NCI-H1694 treated with DMSO at 0.1 percent for 48 hours (cell line): ENCODE results near the gene SP140.
"Not testable (repeated sequence)": the region's sequence is repeated elsewhere in the genome, so short reads cannot be mapped to it uniquely, and the experiment has no call there.

Experiments
- DNase-seq: peaks from one replicate; lab custom pipeline; 2025; lab: John Stamatoyannopoulos, UW

The SP140 gene

DNA sequence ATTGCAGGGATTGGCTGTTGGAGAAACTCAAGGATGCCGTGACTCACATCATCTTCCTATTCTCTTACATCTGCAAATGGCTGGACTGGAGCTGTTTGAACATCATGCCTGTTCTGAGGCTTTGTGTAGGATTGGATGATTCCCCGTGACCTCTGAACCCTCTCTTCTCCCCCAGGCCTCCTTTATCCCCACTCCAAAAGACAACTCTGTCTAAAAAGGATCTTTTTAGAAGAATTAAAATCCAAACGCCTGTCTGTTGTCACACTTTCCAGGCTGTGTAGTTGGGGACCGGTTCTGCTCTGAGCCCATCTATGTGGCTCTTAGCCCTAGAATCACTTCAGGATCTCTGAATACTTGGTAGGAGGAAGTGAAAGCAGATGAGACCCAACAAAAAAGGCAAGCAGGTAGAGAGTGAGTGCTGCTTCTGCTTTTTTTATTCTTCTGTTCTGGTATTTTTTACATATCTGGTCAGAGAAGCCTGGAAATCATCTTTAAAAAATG is 565 bp downstream of the SP140 start:
- no peak for DNase-seq

DNA sequence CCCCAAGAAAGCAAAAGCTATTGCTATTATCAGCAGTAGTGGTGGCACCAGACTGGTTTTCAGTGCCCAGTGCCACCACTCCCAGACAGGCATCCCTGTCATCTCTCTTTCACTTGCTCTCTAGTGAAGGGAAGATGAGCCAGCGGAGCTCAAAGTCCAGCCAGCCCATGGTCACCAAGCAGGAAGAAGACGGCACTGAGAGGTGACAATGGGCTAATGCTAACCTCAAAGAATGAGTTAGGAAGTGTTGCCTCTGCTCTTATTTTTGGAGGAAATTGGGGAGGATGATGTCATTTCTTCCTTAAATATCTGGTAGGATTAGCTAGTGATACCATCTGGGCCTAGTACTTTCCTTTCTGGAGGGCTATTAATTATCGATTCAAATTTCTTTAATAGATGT is 1.7 kb downstream of the SP140 start:
- no peak for DNase-seq

- no peak for DNase-seq
Observed at GRCh38 chr2:230230087-230230486, 4.6 kb downstream of the SP140 start.

- no peak for DNase-seq
Observed at GRCh38 chr2:230230496-230231200, 5.1 kb downstream of the SP140 start.

GRCh38 chr2:230231251-230231650 is 5.7 kb downstream of the SP140 start:
- DNase-seq, result no peak

- no peak for DNase-seq
Observed at GRCh38 chr2:230234122-230234722, 8.7 kb downstream of the SP140 start.

- no peak for DNase-seq
Observed at GRCh38 chr2:230234845-230235244, 9.3 kb downstream of the SP140 start.

DNA sequence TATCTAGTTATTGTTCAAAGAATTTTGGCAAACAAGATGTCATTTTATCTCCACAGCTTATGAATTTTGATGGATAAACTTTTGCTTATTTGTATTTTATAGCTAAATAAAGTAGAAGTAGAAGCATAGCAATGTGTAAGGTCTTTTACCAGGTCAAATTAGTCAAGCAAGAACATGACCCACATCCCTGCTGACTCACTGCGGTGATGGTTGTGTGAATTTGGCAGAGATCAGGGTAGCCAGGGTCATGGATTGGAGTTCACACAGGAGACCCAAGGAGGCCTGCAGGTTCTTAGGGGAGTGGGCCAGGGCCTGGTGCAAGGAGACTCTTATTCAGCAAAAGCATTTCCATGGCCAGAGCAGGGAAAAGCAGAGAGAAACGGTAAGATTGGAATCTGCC is 18.7 kb downstream of the SP140 start:
- DNase-seq, result no peak

GRCh38 chr2:230246206-230246605 is 20.7 kb downstream of the SP140 start:
- DNase-seq, result no peak

DNA sequence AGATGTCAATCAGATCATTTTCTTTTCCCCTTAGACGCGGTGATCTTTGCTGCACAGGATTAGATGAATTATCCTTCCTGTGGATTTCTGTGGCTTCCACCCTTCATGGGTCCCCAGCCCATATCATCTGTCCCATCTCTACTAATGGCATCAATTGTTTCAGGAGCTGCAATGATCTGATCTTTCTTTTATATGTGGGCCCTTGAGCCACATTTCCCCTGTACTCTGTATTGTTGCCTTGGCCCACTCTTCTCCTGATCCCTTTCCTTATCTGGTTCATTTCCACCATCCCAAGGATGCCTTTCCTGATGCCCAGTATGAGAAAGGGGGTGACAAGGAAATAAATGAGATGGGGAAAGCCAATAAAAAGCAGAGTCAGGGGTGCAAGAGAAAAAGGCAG is 24.7 kb downstream of the SP140 start:
- DNase-seq, result no peak

DNA sequence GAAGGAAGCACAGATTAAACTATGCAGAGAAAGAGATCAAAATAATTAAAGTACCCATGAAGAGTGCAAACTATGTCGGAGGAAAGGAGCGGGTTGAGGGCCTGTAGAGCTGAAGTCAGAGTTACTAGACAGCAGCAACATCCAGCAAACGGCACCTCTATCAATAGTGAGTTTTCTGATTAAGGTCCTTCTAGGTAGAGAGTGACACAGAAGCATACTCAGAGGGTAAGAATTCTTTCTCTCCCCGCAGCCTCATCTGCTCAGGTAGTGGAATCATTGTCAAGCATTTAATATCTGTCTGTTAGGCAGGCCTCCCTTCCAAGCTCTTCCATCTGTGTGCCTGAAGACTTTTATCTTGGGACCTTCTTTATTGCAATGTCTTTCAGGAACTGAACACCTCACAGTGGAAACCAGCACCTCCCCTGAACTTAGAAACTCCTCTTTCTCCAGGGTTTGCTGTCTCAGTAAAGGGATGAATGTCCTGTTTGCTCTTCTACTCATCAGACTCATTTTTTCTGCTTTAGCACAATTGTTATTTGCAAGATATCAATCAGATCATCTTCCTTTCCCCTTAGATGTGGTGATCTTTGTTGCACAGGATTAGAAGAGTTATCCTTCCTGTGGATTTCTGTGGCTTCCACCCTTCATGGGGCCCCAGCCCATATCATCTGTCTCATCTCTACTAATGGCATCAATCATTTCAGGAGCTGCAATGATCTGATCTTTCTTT is 28.8 kb downstream of the SP140 start:
- DNase-seq, result no peak

GRCh38 chr2:230256733-230257332 is 31.3 kb downstream of the SP140 start:
- no peak for DNase-seq

DNA sequence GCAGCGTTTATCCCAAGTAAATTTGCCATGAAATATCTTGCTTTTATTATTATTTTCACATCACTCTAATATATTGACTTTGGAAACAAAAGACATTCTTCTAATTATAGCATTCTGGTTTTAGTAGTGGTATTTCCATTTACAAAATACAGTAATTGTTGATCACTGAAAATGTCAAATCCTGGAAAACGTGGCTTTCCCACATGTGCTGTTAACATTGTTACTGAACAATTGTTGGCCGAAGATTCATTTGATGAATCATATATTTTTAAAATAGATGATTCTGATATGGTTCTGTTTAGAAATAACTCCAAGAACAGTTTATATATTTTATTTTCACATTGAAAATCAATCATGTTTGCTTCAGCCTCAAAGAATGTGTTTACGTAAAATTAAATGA is 32.9 kb downstream of the SP140 start:
- DNase-seq, result no peak

- DNase-seq, result no peak
Observed at GRCh38 chr2:230262246-230262645, 36.7 kb downstream of the SP140 start.

- DNase-seq, result not testable (repeated sequence)
Observed at GRCh38 chr2:230264945-230265344, 39.4 kb downstream of the SP140 start.

- DNase-seq, result no peak
Observed at GRCh38 chr2:230266638-230267037, 41.1 kb downstream of the SP140 start.

DNA sequence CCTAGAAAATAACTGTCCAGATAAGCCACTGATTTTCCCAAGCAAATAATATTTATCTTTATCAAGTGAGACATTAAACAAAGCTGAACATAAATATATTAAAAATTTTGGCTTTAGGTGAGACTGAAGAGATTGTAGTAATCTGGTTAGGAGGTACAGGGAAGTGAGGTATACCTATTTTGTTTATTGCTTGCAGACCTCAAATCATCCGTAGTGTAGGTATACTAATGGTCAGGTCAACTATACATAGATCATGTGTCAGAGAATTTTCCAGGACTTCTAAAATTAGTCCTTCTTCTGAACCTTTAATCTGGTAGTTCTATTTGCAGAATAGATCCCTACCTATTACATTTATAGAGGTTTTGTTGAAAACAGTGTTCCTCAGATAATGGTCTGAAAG is 41.5 kb downstream of the SP140 start:
- no peak for DNase-seq

GRCh38 chr2:230267556-230267955 is 42.0 kb downstream of the SP140 start:
- no peak for DNase-seq

- DNase-seq, result no peak
Observed at GRCh38 chr2:230268606-230269243, 43.2 kb downstream of the SP140 start.

DNA sequence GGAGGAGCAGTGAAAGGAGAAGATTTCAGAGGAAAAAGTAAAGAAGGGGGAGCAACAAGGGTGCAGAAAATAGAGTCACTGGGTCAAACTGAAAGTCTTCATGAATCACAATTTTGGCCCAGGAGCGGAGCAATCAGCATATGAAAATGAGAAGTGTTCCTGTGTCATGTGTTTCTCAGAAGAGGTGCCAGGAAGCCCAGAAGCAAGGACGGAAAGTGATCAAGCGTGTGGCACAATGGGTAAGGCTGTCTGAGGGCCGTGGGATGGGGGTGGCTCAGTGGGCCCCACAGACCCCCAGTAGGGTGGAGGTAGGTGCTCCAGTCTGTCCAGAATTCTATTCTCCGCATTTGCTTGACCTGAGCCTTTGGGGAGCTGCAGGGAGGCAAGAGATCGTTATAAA is 44.2 kb downstream of the SP140 start:
- DNase-seq, result no peak

GRCh38 chr2:230282936-230283335 is 57.4 kb downstream of the SP140 start:
- DNase-seq, result no peak

- DNase-seq, result no peak
Observed at GRCh38 chr2:230286048-230286447, 60.5 kb downstream of the SP140 start.
